IPS-18a (cell line): Measurements from ENCODE around the gene MSLN.

Experiments used
- H3K27ac ChIP-seq: one replicate; pipeline ENCODE4 v1.5.1; 2013; ENCODE audit warnings: low read length
- H3K27me3 ChIP-seq: one replicate; pipeline ENCODE4 v1.6.1; 2013; ENCODE audit warnings: mild to moderate bottlenecking, low read length; ENCODE audit not compliant: control insufficient read depth, insufficient read depth
- H3K36me3 ChIP-seq: one replicate; pipeline ENCODE4 v1.6.1; 2013; ENCODE audit warnings: low read depth, low read length; ENCODE audit not compliant: control insufficient read depth
- H3K4me1 ChIP-seq: one replicate; pipeline ENCODE4 v1.6.1; 2013; ENCODE audit warnings: low read depth, low read length; ENCODE audit not compliant: control insufficient read depth
- H3K4me3 ChIP-seq: one replicate; pipeline ENCODE4 v1.5.1; 2013; ENCODE audit warnings: low read length
- H3K9ac ChIP-seq: one replicate; pipeline ENCODE4 v1.6.1; 2013; ENCODE audit warnings: mild to moderate bottlenecking, low read length, moderate library complexity
- H3K9me3 ChIP-seq: one replicate; pipeline ENCODE4 v1.6.1; 2013; ENCODE audit warnings: low read depth, low read length; ENCODE audit not compliant: control insufficient read depth

The MSLN gene

DNA sequence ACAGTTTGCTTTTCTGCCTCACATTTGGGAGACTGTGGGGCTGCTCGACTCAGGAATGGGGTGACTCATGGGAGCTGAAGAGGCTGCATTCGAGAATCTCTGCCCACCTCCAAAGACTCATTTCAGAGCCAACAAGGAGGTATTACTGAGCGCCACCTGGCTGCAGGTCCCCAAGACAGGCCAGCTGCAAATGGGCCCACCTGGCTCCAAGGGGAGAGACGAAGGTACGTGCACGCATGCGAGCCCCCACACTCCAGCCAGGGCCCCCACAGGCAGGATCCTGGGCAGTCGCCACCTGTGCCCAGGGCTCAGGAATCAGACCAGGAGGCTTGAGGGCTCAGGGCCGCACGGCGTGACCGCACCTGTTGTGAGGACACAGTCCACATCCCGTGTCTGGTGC is 27.6 kb upstream of the MSLN start:
- no peaks in the 10 kb centered on the region for H3K4me1 ChIP-seq
- H3K36me3 ChIP-seq: peaks cover 5% of the 10 kb centered on the region
- H3K27me3 ChIP-seq: no peaks in the 10 kb centered on the region
- H3K9ac ChIP-seq: no peak overlapping the region
- H3K27ac ChIP-seq: no peak overlapping the region
- no peak overlapping the region for H3K4me3 ChIP-seq
- H3K9me3 ChIP-seq: no peaks in the 10 kb centered on the region

DNA sequence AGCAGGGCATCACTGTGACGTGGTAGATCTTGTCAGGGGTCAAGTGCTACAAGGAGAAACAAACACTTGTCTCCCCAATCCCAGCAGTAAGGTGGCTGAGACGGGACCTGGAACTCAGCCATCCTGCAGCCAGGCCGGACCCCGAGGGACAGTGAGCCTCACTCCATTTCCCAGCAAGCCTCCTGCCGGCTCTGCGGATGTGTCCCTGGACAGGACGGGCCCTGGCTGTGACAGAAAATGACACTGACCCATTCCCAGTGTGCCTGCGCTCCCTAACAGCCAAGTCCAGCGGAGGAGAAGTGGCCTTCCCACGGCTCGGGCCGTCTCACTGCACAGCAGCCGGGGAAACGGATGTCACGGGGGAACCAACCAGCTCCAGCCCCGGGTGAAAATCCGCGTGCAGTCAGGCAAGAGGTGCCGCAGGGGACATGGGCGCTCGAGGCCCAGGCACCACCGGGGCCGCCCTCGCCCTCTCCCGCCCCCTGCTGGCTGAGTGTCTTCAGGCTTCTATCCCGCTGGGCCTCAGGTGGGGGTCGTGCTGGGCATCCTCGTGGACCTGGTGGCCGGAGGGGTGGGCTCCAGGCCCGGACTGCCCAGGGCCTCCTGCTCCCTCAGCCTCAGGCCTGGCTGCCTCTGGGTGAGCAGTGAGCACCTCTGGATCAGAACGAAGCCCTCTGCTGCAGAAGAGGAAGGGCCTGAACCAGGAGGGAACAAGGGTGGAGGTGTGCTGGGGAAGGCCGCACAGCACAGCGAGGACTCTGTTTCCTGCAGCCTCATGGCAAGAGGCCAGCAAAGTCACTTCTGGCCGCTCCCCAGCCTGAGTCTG is 26.9 kb upstream of the MSLN start:
- Histone ChIP-seq H3K4me1 (no peaks in the 10 kb centered on the region), H3K27me3 (no peaks in the 10 kb centered on the region), H3K9me3 (no peaks in the 10 kb centered on the region), H3K36me3 (peaks cover 5% of the 10 kb centered on the region), H3K4me3 (no peak overlapping the region), H3K27ac (no peak overlapping the region), H3K9ac (no peak overlapping the region)

DNA sequence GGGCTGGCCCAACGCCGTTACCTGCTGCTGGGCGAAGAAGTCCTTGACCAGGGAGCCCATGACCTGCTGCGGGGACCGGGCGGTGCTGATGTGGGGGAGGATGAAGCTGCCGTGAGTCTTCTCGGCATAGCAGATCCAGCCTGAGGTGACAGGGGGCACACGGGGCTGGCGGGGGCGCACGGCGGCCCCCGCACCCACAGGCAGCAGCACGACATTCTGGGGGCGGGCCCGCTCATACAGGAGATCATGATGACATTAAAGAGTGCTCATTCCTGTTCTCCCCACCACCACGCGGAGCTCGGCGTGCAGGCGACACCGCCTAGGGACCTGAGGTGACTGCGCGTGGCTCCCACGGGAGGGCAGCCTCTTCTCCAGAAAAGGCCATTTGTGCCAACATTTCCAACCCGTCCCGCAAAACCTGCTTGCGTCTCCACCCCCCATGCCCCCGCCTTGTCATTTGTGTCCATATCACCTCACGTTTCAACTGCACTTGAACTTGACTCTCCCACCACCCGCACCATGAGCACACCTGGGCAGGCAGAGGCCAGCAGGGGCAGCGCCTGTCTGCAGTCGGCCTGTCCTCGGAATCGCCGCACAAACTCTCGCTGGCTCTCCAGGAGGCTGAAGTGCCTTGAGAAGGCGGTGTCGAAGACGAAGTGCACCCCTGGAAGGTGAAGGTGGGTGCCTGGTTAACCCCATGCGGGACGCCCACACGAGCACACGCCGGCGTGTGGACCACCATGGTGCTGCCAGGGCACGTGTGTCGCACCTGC is 26.1 kb upstream of the MSLN start:
- H3K27ac ChIP-seq: no peak overlapping the region
- no peaks in the 10 kb centered on the region for H3K9me3 ChIP-seq
- no peak overlapping the region for H3K4me3 ChIP-seq
- H3K9ac ChIP-seq: no peak overlapping the region
- H3K27me3 ChIP-seq: no peaks in the 10 kb centered on the region
- peaks cover 5% of the 10 kb centered on the region for H3K36me3 ChIP-seq
- H3K4me1 ChIP-seq: no peaks in the 10 kb centered on the region

DNA sequence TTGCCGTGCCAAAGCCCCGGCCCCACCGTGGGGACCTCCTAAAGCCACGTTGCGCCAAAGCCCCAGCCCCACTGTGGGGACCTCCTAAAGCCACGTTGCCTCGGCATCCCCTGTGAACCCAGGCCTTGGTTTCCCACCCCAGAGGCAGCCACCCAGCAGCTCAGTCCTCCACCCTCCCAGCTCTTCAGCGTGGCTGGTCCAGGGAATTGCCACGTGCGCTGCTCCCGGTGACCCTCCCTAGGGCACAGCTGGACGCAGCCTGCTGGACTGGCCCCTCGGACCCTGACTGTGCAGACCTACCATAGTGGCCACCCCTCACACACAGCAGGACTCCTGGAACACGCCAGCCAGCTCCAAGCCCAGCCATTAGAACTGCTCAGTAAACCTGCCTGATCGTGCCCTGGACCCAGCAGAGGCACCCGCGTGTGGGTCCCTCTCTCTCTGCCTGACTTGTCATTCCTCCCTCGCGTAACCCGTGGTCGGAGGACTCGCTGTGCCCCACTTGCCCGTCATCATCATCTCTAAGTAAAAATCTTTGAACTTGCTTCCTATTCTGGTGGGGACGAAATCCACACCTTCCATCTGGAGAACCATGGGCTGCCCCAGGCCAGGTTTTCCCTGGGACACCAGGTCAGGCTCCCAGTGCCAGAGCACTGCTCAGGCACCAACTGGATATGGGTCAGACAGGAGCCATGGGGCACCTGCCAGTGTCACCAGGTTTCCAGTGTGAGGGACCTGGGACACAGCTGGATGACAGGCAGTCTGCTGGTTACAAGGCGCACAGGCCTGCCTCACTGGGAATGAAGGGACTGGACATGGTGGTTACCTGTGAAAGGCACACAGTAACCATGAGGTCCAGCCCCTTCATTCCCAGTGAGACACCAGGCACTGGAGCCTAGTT is 25.3 kb upstream of the MSLN start:
- H3K27me3 ChIP-seq: no peaks in the 10 kb centered on the region
- no peak overlapping the region for H3K9ac ChIP-seq
- peaks cover 5% of the 10 kb centered on the region for H3K36me3 ChIP-seq
- H3K4me1 ChIP-seq: no peaks in the 10 kb centered on the region
- no peaks in the 10 kb centered on the region for H3K9me3 ChIP-seq
- H3K27ac ChIP-seq: no peak overlapping the region
- H3K4me3 ChIP-seq: no peak overlapping the region

DNA sequence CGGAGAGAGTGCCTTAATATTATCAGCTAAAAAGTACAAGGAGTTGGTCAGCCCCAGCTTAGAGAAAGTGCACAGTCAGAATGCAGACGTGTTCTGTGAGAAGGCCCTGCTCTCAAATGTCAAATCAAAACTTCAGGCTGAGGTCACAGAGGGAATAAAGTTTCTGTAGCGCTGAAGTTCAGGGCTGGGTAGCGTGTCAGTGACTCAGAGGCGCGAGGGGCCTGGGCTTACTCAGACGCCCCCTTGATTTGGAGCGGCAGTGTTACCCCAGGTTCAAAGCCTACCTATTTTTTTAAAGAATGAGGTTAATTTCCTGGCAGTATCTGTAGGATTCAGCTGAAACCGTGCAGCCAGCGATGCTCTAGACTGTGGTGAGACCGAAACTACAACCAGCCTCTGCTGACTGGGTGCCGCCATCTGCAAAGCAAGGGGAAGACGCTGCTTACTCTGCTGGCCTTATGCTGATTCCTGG is 24.5 kb upstream of the MSLN start:
- Histone ChIP-seq H3K4me1 (no peaks in the 10 kb centered on the region), H3K27ac (no peak overlapping the region), H3K9ac (no peak overlapping the region)

DNA sequence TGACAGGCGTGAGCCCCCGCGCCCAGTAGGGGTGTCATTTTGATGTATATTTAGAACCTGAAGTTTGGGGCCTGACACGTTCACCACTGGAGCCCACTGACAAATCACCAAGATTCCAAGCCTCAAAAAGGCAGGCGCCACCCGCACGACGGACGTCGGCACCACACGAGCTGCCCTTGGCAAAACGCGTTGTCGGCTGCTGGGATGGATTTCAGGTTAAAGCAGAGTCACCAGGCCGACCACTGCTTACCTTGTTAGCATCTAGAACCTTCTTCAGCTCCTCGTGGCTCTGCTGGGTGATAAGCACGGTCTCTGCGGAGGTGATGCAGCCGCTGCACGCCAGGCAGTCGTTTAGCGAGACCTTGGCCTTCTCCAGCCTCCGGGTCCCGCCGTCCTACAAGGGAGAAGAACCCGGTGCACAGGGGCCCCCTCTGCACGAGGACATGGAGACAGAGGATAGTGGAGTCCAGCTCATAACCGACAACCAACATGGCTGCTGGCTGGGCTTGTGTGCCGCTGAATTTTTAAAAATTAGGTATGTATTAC is 23.5 kb upstream of the MSLN start:
- Histone ChIP-seq H3K27ac (no peak overlapping the region), H3K9me3 (no peaks in the 10 kb centered on the region), H3K4me1 (no peaks in the 10 kb centered on the region), H3K9ac (no peak overlapping the region), H3K36me3 (peaks cover 5% of the 10 kb centered on the region), H3K4me3 (no peak overlapping the region), H3K27me3 (no peaks in the 10 kb centered on the region)

More for the DNA sequence above, 24.5 kb upstream of the MSLN start:
- no peaks in the 10 kb centered on the region for H3K9me3 ChIP-seq
- H3K4me3 ChIP-seq: no peak overlapping the region
- H3K27me3 ChIP-seq: no peaks in the 10 kb centered on the region
- H3K36me3 ChIP-seq: peaks cover 5% of the 10 kb centered on the region

DNA sequence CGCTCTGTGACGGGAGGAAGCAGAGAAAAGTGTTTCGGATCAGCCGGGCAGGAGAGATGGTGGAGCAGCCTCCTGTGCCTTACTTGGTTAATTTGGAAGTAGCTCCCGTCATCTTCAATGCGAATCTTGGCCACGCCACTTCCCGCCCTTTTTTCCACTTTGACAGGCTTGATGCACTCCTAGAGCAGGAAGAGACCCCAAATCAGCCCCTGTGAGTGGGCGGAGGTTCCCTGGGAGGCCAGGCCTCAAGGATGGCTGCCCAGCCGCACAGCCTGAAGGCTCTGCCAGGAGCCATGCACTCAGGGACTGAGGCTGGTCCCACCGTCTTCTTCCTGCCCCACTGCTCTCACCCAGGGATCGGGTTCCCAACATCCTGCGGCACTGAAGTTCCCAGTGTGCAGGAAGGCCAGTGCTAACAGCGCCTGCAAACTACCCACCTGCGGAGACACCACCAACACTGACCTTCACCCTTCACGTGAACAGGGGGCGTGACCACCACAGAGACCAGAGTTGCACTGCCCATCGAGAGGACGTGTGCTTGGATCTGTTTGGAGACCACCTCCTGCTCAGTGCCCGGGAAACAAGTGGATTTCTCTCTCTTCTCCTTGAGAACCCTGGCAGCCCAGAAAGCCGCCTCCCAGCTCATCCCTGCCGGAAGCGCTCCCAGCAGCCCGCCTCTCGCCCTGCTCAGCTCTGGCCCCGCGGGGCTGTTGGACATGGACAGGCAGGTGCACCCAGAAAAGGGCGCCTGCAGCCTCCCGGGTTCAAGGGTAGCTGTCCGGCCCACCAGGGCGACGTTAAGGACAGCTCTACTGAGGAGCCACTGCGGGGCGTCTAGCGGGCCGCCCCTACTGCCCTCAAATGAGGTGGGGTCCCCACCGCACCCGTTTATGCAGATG is 20.7 kb upstream of the MSLN start:
- Histone ChIP-seq H3K9me3 (no peaks in the 10 kb centered on the region), H3K4me3 (peak overlapping the region; percentile 75), H3K4me1 (no peaks in the 10 kb centered on the region), H3K36me3 (peaks cover 5% of the 10 kb centered on the region), H3K27me3 (no peaks in the 10 kb centered on the region), H3K9ac (peak overlapping the region; percentile 62), H3K27ac (no peak overlapping the region)

DNA sequence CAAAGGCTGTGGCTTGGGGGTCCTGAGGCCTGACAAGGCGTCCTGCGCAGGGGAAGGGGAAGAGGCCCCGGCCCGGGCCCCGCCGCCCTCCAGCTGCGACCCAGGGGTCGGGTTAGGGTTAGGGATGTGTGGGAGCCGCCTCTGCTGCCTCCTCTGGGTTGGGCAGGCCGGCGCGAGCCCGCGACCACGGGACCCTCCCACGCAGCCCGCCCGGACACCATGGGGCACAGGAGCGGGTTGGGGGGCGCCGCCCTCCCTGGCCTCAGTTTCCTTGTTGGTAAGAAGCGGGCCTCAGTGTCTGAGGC is 20.1 kb upstream of the MSLN start:
- Histone ChIP-seq H3K4me1 (no peaks in the 10 kb centered on the region), H3K4me3 (peak overlapping the region; percentile 75), H3K36me3 (peaks cover 5% of the 10 kb centered on the region), H3K9ac (peak overlapping the region; percentile 62), H3K27me3 (no peaks in the 10 kb centered on the region), H3K27ac (no peak overlapping the region), H3K9me3 (no peaks in the 10 kb centered on the region)

DNA sequence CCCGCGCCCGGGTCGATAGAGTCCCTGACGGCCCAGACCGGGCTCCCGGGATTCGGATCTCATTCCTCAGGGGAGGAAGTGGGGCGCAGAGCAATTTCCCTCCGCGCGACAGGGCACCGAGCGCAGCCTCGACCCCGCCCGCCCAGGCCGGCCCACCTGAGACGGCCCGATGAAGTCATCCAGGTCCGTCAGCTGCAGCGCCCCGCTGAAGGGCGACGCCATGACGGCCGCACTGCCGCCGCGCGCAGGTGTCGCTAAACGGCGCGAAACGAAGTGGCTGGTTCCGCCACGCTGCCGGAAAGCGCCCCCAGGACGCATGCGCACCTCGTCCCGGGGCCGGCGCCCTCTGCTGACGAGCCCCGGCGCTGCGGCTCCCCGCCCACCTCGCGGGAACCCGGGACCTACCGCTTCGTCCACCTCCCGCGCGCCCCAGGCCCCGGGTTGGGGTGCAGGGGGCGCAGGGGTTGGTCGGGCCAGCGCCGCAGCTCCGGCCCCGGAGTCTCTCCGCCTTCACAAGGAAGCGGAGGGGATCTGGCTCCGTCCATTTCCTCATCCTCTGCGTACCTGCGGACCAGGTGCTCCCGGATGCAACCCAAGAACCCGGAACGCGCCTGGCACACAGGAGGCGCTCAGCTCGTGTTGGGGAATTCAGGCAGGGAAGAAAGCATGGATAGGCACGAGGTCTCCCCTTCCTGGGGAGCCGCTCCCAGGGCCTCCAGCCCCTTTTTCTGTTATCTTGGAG is 19.6 kb upstream of the MSLN start, which contains the start of gene CIAO3:
Gene CIAO3, minus strand, starts transcription at position 234 of the 742 bp plus-strand sequence. Its CDS starts 12 bp downstream, at position 222.
- no peaks in the 10 kb centered on the region for H3K4me1 ChIP-seq
- H3K27ac ChIP-seq: peak within 1 kb of the TSS; percentile 75

More for the DNA sequence above, 19.6 kb upstream of the MSLN start, which contains the start of gene CIAO3:
- Histone ChIP-seq H3K4me3 (peak within 1 kb of the TSS; percentile 75), H3K36me3 (peaks cover 3% of the 10 kb centered on the region), H3K27me3 (no peaks in the 10 kb centered on the region), H3K9me3 (no peaks in the 10 kb centered on the region), H3K9ac (peak within 1 kb of the TSS; percentile 83)
